ENCODE measurements around the gene MAPK10.

- TF ChIP-seq CTCF (IDR thresholded peaks at IDR 0.05) = no peak
- TF ChIP-seq POLR2AphosphoS5 (IDR thresholded peaks at IDR 0.05) = no peak
- TF ChIP-seq EP300 (IDR thresholded peaks at IDR 0.05; ENCODE audit: low read depth) = no peak
Measured at GRCh38 chr4:86330961-86331742, 28.7 kb downstream of the MAPK10 start.
